NCI-H1105 (cell line): ENCODE results near the gene COG5.

Experiments
- DNase-seq: peaks from one replicate; lab custom pipeline; 2025; lab: John Stamatoyannopoulos, UW

Gene COG5

DNA sequence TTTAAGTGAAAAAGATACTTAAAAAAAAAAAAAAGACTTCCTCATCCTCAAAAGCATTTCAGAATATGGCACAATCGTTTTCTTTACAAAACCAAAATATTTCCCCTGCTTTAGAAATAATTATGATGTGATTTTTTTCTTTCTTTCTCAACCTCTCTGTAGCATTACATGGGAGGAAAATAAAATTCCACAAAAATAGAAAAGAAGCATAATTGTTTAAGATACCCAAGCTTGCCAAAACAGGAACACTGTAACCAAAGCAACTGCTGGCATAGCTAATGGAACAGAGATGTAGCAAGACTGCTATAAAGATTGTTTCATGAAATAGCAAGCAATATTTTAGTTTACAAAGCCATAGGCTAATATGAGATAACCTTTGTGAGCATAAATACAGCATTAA lies 169.4 kb downstream of the COG5 start:
- no peak for DNase-seq

DNA sequence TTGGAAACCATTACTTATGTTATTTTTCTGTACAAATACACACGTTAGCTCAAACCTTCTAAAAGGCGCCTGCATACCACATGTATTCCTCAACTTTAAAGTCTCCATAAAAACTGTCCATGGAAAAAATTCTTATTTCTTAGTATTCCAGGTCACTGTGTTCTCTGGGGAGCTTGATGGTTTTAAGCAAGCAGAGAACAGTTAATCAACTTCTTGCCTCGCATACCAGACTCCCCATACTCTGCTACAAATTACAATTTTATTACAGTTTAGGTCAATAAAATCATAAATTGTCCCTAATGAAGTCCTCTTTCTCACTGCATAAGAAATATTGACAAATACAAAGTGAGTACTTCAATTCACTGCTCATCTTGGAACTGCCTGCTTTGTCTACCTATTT lies 170.9 kb downstream of the COG5 start:
- no peak for DNase-seq

DNA sequence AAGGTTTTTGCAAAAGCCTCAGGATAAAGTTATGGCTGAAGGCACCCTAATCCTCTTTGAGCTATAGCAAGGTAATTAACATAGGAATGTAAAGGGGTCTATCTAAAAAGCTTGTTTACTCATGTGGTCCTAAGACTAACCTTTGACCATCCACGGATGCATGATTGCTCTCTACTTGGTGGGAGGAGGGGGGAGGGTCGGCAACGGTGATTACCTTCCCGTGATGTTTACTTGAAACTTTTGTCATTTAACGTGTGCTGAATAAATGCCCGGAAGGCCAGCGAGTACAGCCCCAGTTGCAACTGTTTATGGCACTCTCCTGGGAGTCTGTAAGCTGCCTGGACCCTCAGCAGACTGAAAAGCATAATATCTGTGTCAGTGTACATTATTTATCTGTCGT lies 172.8 kb downstream of the COG5 start:
- DNase-seq: no peak

DNA sequence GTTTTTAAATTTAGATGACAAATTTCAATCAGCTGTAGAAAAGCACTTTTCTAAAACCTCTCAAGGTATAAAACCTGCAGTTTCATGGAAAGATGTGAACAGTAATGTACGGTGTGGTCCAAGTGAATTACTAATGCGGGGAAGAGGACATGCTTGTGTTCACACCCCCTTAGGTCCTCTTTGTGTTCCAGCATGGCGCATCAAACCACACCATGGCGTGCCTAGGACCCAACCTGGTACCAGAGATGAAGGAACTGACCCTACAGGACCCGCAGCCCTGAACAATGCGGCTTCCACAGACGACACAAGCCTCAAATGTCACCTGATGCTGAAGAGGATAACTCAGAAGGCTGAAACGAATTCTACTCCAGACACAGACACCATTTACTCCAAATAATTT lies 175.1 kb downstream of the COG5 start:
- no peak for DNase-seq

DNA sequence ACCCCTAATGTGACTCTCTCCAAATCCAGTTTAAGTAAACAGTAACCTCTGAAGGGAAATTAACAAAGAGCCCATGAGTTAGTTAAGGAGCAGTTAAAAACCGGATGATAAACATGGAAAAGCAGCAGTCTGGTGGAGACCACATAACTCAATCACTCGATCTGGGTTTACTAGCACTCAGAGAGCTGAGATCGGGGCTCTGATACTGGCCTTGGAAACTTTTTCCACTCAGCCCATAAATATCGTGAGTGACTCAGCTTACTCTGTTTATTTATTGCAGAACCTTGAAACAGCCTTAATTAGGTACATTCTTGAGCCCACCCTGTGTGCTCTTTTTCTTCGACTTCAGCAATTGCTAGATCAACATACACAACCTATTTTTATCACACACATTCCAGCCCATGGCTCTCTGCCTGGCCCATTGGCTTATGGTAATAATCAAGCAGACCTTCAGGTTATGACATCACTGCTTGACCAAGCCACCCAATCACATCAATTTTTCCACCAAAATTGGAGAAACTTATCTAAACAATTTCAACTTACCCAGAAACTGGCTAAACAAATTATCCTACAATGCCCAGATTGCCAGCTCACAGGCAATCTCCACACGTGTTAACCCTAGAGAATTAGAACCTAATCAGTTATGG lies 176.0 kb downstream of the COG5 start:
- DNase-seq: no peak

DNA sequence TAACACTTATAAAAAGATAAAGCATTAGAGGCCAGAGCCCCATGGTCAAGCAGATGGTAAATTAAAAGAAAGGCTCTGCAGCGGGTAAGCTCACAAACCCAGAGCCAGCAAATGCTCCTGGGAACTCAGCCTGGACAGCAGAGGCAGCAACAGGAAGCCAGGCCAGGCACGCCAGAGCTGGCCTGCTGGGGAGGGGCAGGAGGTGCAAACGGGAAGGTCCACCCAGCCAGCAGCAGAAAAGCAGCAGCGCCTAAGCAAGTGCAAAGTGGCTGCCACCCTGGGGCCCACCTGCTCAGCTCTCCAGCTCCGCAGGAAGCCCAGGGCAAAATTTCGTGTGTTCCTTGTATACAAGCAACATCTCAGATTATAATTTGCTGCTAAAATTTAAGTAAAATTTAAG lies 176.6 kb downstream of the COG5 start:
- no peak for DNase-seq

DNA sequence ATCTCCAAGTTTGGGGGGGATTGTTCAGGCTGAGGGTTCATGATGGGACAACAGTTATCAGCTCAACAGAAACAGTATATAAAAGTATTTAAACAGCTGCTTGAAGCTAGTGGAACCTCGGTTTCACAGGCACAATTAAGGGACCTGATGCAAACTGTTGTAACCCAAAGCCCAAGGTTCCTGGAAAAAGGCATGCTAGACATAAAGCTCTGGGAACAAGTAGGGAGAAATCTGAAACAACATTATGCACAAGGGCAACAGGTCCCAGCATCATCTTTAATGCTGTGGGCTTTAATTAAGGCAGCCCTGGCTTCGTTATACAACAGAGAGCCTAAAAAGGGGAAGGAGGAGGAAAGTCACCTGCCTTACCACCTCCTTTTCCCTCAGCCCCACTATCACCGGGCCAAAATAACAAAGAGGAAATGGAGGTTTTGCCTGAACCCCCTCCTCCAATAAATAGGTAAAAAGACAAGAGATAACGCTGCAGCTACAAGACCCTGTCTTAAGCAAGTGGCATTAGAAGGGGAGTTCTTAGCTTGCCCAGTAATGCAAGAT lies 177.1 kb downstream of the COG5 start:
- no peak for DNase-seq

DNA sequence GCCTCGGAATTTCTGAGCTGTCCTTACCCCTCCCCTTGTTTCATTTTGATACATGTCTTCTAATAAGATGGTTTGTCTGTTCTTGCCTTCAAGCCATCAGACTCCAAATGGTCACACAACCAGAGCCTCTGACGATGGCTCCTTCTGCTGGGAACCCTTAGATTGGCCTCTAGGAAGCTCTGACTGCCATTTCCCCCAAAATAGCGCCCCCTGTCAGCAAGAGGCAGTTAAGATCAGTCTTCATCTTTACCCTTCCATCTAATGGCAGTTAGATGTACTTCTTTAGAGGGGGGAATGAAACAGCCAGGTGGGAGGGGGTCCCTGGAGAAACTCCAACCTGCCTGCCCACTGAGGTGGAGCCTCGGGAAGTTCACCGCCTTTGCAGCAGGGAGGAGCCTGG lies 179.7 kb downstream of the COG5 start:
- DNase-seq: no peak

DNA sequence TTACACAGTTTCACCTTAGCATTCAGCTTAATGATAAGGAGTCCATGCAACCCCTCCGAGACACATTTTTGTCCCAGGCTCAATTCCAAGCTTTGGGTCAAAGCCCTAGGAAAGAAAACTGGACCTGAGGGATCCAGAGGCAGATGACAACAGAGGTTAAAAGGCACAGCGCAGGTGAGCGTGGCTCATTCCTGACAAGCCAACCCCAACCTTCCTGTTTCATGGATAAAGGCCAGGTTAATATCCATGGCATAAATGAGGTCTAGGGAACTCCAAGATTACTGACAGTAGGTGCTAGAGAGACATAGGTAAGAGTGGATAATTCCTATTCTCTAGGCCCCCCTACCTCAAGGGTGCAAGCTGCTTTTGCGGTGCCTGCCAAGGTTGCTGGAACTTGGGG lies 180.5 kb downstream of the COG5 start:
- no peak for DNase-seq

DNA sequence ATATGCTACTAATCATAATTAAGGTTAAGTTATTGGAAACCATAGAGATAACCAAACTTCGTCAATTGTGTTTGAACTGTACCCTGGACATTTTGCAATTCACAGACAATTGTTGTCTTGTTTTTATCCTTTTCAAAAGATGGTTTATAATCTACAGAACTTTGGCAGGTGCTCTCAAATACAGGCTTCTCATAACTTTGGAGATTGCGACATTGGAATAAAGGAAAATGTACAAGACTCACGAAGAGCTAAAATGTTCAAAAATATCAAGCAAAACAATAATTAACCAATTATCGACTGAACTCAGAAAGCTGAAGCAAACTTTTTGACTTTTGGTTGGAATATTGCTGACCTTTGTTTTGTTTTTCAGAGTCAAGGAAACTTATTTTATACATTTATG lies 182.3 kb downstream of the COG5 start:
- no peak for DNase-seq

DNA sequence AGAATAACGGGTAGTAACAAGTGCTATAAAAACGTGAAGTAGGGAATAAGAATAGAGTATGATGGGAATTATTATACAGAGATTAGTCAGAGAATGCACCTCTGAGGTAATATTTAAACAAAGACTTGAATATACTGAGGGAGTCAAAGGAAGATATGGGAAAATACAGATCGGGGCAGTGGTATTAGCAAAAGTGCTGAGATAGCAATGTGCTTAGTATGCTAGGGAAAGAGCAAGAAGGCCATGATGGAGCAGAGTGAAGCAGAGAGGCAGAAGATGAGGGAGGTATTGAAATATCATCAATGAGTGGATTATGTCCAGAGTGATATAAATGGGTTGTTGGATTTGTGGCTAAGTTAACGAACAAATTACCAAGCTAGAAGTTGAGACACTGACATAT lies 190.4 kb downstream of the COG5 start:
- DNase-seq: no peak

DNA sequence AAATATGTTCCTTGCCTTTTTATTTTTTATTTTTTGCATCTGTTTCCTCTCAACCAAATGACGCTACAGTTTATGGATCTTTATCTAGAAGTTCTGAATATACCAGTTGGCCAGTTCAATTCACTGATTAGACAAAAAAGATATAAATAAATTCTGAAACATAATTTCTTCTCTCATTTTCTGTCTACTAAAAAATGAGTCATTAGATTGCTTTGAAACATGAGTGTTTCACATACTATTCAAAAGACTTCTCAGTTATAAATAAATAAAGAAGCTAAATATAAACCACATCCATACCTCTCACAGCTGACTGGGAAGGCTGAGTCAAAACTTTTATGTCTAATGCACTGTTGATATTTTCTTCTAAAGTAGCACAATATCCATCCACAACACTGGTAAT lies 191.4 kb downstream of the COG5 start:
- DNase-seq: no peak

DNA sequence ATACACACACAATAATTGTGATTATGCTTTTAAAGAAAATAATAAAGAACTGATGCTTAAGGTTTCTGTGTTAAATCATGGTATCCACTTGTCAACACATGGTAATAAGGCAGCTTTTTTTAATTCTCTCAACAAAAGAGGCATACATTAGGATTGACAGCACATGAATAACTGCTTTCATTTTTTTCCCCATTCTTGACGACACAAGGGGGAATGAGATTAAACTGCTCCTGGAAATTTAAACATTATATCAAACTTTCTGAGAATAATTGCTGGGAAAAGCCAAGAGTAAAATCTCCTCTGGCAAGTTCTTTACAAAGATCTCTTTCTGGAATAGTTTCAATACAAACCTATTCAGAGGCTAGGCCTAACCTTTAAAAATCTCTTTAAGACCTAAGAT lies 192.9 kb downstream of the COG5 start:
- DNase-seq: no peak

DNA sequence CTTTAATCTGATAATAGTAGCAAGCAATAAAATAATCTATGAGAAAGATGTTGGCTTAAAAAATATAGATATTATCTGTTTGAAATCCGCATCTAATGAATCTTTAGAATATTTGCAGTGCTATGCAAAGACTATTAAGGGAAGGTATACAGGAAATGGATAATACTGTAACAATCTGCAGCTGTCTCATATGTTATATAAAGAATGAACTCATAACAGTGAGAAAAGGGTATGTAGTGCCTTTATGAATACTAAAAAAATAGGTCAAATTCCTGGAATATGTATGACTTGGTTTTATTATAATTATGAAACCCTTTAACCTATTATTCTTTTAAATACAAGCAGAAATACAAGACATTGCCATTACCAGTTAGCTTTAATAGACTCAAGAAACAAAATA lies 198.9 kb downstream of the COG5 start:
- DNase-seq: no peak

DNA sequence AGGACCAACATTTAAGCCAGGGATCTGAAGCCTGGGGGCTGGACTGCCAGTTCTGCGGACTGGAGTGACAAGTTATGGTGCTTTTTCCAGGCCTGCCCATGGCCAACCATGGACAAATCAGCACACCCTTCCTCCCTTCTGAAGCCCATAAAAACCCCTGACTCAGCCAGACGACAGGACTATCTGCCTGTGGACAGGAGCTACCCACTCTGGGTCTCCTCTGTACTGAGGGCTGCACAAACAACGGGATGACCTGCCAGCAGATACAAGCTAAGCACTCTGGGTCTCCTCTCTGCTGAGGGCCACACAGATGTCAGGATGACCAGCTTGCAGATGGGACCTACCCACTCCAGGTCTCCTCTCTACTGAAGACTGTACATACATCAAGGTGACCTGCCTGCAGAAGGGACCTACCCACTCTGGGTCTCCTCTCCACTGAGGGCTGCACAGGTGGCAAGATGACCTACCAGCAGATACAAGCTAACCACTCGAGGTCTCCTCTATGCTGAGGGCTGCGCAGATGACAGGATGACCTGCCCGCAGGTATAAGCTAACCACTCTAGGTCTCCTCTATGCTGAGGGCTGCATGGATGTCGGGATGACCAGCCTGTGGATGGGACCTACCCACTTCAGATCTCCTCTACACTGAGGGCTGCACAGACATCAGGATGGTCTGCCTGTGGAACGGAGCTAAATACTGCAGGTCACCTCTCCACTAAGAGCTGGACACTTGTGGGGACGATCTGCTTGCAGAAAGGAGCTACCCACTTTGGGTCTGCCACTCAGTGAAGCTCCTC lies 204.0 kb downstream of the COG5 start:
- DNase-seq: no peak

DNA sequence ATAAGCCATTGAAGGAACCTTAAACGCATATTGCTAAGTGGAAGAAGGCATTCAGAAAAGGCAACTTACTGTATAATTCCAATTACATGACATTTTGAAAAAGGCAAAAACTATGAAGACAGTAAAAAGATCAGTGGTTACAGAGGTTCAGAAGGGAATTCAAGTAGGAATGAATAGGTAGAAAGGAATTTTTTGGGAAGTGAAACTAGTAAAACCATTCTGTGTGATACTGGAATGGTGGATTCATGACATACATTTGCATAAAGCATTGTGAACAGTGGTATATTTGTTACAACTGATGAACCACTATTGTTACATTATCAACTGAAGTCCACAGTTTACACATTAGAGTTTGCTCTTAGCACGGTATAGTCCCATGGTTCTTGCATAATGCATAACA lies 208.1 kb downstream of the COG5 start:
- no peak for DNase-seq

DNA sequence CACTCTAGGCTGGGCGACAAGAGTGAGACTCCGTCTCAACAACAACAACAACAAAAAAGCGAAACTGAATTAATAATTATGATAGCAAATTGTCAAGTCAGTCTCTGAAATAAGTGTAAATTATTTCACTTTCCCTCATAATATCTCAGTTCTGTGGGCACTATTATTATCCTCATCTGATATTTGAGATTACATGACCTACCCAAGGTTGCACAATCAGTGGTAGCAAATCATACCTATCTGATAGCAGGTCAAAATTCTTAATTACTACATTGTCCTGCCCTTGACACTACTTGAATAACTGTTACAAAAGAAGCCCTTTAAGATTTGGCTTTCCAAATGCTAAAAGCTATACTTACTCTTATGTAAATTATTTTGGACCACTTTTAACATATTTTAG lies 209.1 kb downstream of the COG5 start:
- no peak for DNase-seq

DNA sequence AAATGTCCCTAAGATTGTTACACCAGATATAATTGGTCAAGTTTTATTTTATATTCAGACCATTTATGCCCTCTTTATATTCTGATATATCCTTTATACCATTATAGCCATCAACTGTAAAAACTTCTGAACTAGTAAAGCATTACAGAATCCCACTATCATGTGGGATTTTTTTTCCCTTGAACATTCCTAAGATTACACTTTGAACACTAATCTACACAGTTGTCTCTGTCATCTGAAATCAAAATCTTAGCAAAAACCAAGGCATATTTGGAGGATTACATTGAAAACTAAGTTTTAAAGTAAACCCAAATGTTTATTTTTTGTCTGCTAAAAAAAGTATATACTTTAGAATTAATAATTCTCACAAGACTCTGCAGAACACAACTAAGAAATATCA lies 210.0 kb downstream of the COG5 start:
- no peak for DNase-seq

DNA sequence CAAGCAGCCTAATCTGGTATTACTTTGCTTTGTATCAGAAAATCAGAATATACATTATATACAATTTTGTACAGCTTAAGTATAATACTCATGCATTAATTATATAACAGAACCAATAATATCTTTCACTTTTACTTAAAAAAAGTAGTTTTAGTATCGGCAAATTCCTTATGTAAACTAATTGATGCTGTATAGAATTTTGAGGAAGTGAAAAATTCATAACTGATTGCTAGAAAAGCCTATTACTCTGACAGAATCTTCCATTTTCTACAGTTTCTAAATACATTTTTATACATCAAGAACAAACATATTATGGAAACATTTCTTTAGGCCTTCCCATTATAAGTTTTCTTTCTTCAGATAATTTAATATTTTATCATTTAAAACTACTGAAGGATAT lies 217.8 kb downstream of the COG5 start:
- no peak for DNase-seq

DNA sequence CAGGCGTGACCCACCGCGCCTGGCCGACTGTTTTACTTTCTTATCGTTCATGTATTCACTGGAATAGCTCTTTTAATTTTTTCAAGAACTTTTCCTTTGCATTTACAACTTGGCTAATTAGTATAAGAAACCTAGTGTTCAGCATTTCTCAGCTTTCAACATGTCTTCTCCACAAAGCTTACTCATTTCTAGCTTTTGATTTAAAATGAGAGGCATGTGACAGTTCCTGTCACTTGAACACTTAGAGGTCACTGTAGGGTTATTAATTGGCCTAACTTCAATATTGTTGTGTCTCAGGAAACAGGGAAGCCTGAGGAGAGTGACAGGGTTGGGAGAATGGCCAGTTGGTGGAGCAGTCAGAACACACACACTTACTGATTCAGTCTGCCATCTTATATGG lies 218.9 kb downstream of the COG5 start:
- no peak for DNase-seq

DNA sequence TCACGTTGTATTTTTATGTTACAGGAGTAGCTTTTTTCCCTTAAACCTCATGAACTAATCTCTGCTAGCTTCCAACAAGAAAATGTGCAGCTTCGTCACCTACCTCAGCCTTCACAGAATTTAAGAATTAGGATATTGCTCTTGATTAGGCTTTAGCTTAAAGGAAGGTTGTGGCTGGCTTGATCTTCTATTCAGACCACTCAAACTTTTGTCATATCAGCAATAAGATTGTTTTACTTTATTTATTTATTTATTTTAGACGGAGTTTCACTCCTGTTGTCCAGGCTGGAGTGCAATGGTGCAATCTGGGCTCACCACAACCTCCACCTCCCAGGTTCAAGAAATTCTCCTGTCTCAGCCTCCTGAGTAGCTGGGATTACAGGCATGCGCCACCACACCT lies 219.4 kb downstream of the COG5 start:
- no peak for DNase-seq

DNA sequence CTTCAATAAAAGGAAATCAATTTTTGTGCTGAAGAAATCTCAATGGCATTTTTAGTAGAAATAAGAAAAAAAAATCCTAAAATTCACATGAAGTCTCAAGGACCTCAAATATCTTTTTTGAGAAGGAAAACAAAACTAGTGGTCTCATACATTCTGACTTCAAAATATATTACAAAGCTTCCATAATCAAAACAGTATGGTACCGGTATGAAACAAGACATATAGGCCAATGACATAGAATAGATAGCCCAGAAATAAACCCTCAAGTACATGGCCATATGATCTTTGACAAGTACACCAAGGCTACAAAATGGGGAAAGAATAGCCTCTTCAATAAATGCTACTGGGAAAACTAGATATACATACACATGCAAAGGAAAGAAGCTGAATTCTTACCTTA lies 225.6 kb downstream of the COG5 start:
- DNase-seq: no peak

DNA sequence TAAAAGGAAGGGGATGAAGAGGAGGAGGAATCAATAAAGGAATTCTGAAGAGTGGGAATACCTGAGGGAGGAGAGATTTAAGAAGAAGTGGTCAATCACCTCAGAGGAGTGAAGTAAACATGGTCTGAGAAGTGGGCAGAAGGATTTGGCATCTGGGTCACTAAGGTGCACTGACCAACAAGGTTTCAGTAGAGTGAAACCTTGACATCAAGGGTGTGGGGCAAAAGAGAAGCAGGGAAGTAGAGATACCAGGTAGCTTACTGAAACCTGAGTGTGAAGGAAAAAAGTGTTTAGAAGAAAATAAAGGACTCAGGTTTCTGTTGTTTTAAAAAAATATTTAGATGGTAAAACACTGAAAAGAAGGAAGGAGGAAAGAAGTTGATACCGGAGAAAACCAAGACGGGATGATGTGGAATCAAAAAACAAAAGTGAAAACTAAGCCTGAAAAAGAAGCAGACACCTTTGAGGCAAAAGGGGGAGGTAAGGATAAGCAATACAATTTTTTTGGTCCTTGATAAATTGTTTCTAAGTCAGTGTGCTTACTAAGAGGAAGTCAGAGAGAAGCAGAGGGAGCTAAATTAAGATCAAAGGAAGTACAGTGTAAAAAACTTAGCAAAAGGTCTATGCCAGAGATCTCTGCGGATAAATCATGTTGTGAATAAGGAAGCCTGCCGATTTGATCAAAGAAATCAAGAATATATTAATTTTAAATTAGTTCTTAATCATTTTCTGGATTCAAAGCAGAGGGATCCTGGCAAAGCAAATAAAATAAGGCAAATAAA lies 231.0 kb downstream of the COG5 start:
- DNase-seq: no peak
